CD4-positive, alpha-beta T cell treated with Interleukin-4 for 4 hours (primary cell): ENCODE data around the gene NT5C1B.
"Not testable (repeated sequence)": the region's sequence is repeated elsewhere in the genome, so short reads cannot be mapped to it uniquely, and the experiment has no call there.

Experiments used
- DNase-seq: peaks from one replicate; pipeline ENCODE4 v3.0.0-alpha.2; 2020

The NT5C1B gene

DNA sequence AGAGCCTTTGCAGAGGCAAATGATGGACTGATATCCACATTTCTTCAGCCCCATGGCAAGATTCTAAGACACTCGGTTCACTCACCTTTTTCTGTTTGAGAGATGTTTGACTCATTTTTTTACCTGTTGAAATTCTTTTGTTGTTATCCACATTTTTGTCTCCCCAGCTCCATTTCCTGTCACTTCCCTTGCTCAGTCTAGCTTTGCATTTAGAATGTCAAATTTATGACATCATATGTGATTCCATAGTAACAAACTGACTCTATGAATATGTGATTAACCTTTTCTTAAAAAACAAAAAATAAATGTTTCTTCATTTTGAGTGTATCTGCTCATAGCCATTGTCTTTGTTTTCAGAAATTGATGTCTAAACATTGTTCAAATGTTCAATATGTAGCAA lies at the start of gene NT5C1B:
NT5C1B (minus strand) TSS at position 216 of the 400 bp plus-strand sequence; CDS start at position 115, 101 bp downstream.
- no peak for DNase-seq

- no peak for DNase-seq
Observed at GRCh38 chr2:18637196-18637595, 47.8 kb upstream of the NT5C1B start.

GRCh38 chr2:18632699-18633098 lies 43.3 kb upstream of the NT5C1B start:
- DNase-seq, result not testable (repeated sequence)

GRCh38 chr2:18630941-18631340 lies 41.6 kb upstream of the NT5C1B start:
- DNase-seq, result no peak

DNA sequence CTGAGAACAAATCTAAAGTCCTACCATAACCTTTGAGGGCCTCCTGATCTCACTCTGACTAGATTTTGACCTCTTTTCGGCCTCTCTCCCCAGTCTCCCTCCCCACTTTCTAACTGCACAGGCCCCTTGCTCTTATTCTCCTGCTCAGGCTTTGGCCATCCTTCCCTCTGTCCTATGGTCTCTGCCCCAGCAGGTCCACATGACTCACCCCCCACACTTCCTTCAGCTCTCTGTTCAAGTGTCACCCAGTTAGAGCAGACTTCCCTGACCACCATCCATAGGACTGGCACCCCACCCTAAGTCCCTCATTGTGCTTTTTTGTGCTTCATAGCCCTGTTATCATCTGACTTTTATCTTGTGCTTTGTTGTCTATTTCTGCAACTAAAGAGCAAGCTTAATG lies 41.2 kb upstream of the NT5C1B start:
- no peak for DNase-seq

DNA sequence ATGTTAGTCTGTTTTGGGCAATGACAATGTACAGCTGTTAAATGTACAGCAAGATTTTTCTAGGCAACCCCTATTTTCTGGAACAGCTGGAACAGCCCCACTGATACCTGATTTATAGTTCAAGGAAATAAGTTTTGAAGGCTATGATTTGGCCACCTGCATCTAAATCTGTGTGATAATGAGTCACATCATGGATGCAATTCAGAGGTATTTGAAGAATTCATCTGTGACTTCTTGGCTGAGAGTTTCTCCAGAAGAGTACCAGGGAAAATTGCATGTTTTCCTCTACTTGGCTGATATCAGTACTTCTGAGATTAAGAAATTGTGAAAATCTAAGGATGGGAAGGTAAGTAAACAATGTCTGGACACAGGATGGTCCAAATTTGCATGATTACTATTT lies 40.7 kb upstream of the NT5C1B start:
- no peak for DNase-seq

DNA sequence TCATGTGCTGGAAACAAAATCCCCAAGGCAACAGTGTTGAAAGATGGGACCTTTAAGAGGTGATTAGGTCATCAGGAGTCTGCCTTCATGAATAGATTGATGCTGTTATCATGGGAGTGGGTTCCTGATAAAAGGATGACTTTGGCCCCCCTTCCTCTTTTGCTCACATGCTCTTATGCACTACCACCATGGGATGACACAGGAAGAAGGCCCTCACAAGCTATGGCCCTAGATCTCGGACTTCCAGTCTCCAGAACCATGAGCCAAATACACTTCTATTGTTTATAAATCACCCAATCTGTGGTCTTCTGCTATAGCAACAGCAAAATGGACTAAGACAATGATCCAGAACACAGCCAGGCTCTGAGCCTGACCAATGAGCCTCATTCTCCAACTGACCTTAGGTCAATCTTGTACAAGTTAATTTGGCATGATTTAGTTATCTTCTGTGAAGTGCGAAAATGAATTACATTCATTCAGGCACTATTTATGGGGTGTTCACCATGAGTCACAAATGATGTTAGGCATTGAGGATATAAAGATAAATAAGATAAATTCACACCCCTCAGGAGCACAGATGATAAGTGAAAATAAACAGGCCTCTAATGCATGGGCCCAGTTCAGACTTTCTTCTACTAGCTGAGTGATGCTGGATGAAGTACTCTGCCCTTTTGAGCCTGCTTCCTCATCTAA lies 37.7 kb upstream of the NT5C1B start:
- no peak for DNase-seq

- DNase-seq, result no peak
Observed at GRCh38 chr2:18626256-18626668, 36.9 kb upstream of the NT5C1B start.

- no peak for DNase-seq
Observed at GRCh38 chr2:18625563-18625962, 36.2 kb upstream of the NT5C1B start.

- no peak for DNase-seq
Observed at GRCh38 chr2:18623782-18624181, 34.4 kb upstream of the NT5C1B start.

DNA sequence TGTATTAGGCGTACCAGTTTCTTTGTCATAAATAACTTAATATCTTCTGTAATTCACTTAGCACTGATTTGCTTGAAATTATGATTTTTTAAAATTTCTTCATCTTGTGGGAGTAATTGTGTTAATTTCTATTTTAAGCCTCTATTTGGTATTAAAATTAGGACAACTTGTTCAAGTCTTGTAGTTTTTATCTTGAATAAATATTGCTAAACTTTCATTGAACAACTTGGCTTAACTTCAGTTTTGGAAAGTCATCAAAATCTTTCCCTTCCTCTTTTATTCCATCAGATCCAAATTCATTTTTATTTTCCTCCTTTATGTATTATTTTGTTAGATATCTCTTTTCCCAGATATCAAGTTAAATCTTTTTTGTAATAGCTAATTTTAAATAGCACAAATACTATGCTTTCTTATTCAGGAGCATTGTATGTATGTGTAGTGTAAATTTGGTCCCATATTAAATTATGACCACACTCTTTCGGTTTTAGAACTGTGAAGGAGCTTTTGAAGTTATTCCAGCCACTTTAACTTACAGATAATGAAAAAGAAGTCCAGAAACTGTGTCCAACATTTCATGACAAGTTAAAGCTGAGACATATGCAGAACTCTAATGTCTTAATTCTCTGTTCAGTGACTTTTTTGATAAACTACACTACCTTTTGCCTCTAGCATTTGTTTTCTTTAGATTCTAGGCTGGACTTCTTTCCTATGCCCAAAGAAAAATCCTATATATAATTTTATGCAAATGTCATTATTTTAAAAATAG lies 31.7 kb upstream of the NT5C1B start:
- DNase-seq, result no peak

- no peak for DNase-seq
Observed at GRCh38 chr2:18619091-18619490, 29.7 kb upstream of the NT5C1B start.

- no peak for DNase-seq
Observed at GRCh38 chr2:18614041-18614440, 24.7 kb upstream of the NT5C1B start.

DNA sequence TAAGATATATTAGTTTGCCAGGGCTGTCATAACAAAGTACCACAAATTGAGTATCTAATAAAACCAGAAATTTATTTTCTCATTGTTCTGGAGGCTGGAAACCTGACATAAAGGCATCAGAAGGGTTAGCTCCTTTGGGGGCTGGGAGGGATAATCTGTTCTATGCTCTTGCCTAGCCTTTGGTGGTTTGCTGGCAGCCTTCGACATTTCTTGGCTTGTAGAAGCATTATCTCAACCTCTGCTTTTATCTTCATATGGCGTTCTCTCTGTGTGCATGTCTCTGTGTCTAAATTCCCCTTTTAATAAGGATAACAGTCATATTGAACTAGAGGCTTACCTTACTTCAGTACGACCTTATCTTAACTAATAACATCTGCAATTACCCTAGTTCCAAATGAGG lies 22.8 kb upstream of the NT5C1B start:
- no peak for DNase-seq

DNA sequence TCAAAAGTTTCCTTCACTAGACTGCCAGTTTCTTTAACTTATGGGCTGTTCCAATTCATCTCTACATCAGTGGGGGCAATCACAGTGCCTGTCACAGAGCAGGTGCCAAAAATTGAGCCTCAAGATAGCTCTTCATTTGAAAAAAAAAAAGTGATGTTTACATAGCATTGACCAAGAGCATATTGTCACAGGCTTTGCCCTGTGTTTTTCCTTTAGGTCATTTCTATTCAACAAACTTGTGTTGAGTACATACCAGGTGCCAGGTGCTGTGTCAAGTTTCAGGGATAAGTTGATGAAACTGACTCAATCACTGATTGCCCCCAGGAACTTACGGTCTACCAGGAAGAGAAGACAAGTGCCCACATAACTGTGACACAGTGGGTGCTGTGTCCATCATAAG lies 22.2 kb upstream of the NT5C1B start:
- DNase-seq, result no peak

DNA sequence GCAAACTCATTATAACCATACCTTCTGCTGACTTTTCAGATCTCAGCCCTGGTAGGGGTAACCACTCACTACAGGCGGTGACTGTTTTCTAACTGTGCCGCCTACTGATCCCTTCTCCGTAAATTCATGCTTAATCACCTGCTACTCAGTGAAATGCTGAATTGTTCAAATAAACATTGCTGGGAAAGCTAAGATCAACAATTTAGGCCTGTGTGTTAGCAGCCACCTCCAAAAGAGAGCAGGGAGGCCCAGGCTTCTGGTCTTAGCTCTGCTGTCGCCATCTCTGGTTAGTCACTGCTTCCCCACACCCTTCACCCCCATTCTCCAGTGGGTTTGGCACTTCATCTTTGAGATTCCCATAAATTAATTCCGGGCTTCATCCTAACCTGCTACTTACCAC lies 21.8 kb upstream of the NT5C1B start:
- DNase-seq, result no peak

GRCh38 chr2:18610651-18611050 lies 21.3 kb upstream of the NT5C1B start:
- DNase-seq, result no peak

DNA sequence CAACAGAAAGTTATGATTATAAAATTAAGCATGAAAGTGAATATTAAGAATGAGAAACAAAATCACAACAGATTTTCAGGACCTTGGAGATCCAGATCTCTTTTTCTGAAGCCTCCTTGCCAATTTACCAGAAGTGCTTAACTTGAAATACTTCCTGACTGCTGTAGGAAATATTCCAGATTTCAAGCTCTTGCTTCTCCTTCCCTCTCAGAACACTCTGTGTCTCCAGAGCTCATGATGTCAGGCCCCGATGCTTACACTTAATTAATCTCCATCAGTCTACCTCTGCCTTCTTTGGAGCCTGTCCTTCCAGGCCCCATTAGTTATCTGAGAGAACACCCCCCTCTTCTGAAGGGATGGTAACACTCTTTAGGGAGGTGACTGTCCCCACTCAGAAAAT lies 20.7 kb upstream of the NT5C1B start:
- no peak for DNase-seq

GRCh38 chr2:18605115-18605514 lies 15.7 kb upstream of the NT5C1B start:
- no peak for DNase-seq

DNA sequence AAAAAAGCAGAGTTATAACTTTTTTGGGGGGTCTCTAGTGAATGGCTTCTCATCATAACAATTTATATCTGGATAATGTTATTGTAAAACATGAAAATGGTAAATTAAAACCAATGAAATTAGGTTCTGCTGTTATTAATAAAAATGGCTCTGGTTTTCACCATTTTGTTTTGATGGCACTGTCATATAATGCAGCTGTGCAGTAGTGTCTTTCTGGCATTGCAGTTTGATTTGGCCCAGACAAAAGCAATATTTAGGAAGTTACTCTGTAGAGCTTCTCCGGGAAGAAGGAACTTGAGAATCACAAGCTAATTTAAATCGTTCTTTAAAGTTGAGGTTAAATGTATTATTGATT lies 15.1 kb upstream of the NT5C1B start:
- DNase-seq, result no peak

GRCh38 chr2:18603854-18604530 lies 14.6 kb upstream of the NT5C1B start:
- DNase-seq, result no peak

DNA sequence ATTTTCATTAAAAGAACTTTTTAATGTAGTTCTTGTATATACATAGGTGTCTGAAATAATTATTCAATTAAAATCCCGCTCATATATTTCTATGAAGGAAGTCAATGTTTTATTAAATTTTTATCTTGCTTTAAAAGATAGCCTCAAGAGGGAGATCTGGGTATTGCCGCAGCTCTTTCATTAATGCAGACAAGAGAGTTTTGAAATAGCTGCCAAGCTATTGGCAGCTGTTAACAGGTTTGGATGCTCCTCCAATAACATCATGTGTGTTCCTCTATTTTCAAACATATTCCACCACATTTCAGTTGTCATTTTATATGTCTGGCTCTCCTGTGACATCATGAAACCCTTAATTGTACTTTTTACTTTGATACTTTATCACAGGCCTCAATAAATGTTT lies 12.9 kb upstream of the NT5C1B start:
- DNase-seq, result no peak

DNA sequence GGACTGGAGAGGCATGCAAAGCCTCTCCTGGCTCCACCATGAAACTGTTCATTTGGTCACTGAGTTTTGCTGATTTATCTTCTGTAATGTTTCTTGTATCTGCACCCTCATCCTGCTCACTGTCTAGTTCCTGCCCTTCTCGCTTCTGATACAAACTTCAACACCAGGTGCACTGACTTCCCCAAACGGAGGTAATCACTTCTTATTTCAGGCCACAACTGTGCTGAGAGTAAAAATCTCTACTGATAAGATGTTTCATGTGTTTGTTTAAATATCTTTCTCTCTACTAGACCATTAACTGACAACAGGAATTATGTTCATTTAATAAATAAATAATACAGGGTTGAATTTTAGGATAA lies 10.9 kb upstream of the NT5C1B start:
- no peak for DNase-seq
